SK-N-SH treated with all-trans-retinoic acid at 6 μM for 48 hours (cell line): ENCODE results near the gene OCA2.

Source experiments
- ATAC-seq: fragments of 200-7000 bp; cut with Tn5 transposase; 3 replicates; pipeline ENCODE4 v1.9.1; 2020; ENCODE audit warnings: mild to moderate bottlenecking, moderate library complexity
- ARNTL ChIP-seq: fragments of 450-650 bp; formaldehyde crosslinking; IDR thresholded peaks from 2 replicates; pipeline ENCODE4 v1.5.0; 2020; ENCODE audit warnings: low read depth, mild to moderate bottlenecking, moderate library complexity, borderline replicate concordance
- BACH2 ChIP-seq: fragments of 250-450 bp; sonication (Bioruptor Pico); IDR thresholded peaks from 2 replicates; pipeline ENCODE4 v1.9.0; 2021; ENCODE audit warnings: mild to moderate bottlenecking, borderline replicate concordance
- CSDC2 ChIP-seq: fragments of 250-450 bp; sonication (Bioruptor Pico); IDR thresholded peaks from 2 replicates; pipeline ENCODE4 v1.5.0; 2020; ENCODE audit warnings: mild to moderate bottlenecking, moderate library complexity
- ESRRG ChIP-seq: fragments of 250-450 bp; sonication (Bioruptor Pico); IDR thresholded peaks from 2 replicates; pipeline ENCODE4 v1.6.1; 2021; ENCODE audit warnings: mild to moderate bottlenecking
- ISL1 ChIP-seq: fragments of 250-450 bp; sonication (Bioruptor Pico); IDR thresholded peaks from 2 replicates; pipeline ENCODE4 v2.1.2; 2022; ENCODE audit warnings: mild to moderate bottlenecking, moderate library complexity
- OSR1 ChIP-seq: fragments of 250-450 bp; sonication (Bioruptor Pico); IDR thresholded peaks from 2 replicates; pipeline ENCODE4 v1.8.0; 2022; ENCODE audit warnings: moderate library complexity, mild to moderate bottlenecking, inconsistent platforms
- POU6F1 ChIP-seq: fragments of 250-450 bp; sonication (Bioruptor Pico); IDR thresholded peaks from 2 replicates; pipeline ENCODE4 v1.8.0; 2021; ENCODE audit warnings: low read depth, mild to moderate bottlenecking, moderate library complexity, borderline replicate concordance
- RARB ChIP-seq: fragments of 250-450 bp; sonication (Bioruptor Pico); IDR thresholded peaks from 2 replicates; pipeline ENCODE4 v1.8.0; 2021; ENCODE audit warnings: mild to moderate bottlenecking, moderate library complexity
- SNAI2 ChIP-seq: fragments of 250-450 bp; sonication (Bioruptor Pico); IDR thresholded peaks from 2 replicates; pipeline ENCODE4 v1.5.0; 2020; ENCODE audit warnings: mild to moderate bottlenecking, moderate library complexity
- TCF4 ChIP-seq: fragments of 250-450 bp; sonication (Bioruptor Pico); IDR thresholded peaks from 2 replicates; pipeline ENCODE4 v1.8.0; 2021; ENCODE audit warnings: mild to moderate bottlenecking, moderate library complexity, borderline replicate concordance
- TOX ChIP-seq: fragments of 250-450 bp; sonication (Bioruptor Pico); IDR thresholded peaks from 2 replicates; pipeline ENCODE4 v1.8.0; 2021; ENCODE audit warnings: mild to moderate bottlenecking, moderate library complexity, borderline replicate concordance
- ZC3H10 ChIP-seq: fragments of 250-450 bp; sonication (Bioruptor Pico); IDR thresholded peaks from 2 replicates; pipeline ENCODE4 v1.5.1; 2021; ENCODE audit warnings: mild to moderate bottlenecking, moderate library complexity
- ZFP3 ChIP-seq: fragments of 250-450 bp; sonication (Bioruptor Pico); IDR thresholded peaks from 2 replicates; pipeline ENCODE4 v1.5.0; 2020; ENCODE audit warnings: mild to moderate bottlenecking, moderate library complexity
- ZFP30 ChIP-seq: fragments of 450-650 bp; formaldehyde crosslinking; IDR thresholded peaks from 2 replicates; pipeline ENCODE4 v1.5.0; 2022; ENCODE audit warnings: mild to moderate bottlenecking, moderate library complexity
- ZNF565 ChIP-seq: fragments of 450-650 bp; formaldehyde crosslinking; conservative IDR thresholded peaks from 2 replicates; pipeline ENCODE4 v1.5.0; 2020; ENCODE audit warnings: low read depth, mild to moderate bottlenecking, moderate library complexity
- ZNF70 ChIP-seq: fragments of 450-650 bp; formaldehyde crosslinking; IDR thresholded peaks from 2 replicates; pipeline ENCODE4 v1.5.0; 2020; ENCODE audit warnings: mild to moderate bottlenecking, moderate library complexity
- ZNF8 ChIP-seq: fragments of 450-650 bp; formaldehyde crosslinking; IDR thresholded peaks from 2 replicates; pipeline ENCODE4 v1.5.0; 2020; ENCODE audit warnings: mild to moderate bottlenecking, moderate library complexity
- TF ChIP-seq, protein P1 (sequence below): fragments of 250-450 bp; sonication (Bioruptor Pico); IDR thresholded peaks from 2 replicates; pipeline ENCODE4 v1.5.0; 2020; ENCODE audit warnings: mild to moderate bottlenecking, moderate library complexity
- TF ChIP-seq, protein P2 (sequence below): fragments of 250-450 bp; sonication (Bioruptor Pico); IDR thresholded peaks from 2 replicates; pipeline ENCODE4 v1.8.0; 2020; ENCODE audit warnings: mild to moderate bottlenecking, moderate library complexity, borderline replicate concordance
- TF ChIP-seq, protein P3 (sequence below): fragments of 250-450 bp; sonication (Bioruptor Pico); IDR thresholded peaks from 2 replicates; pipeline ENCODE4 v1.5.1; 2020; ENCODE audit warnings: low read depth, mild to moderate bottlenecking, moderate library complexity

The OCA2 gene

DNA sequence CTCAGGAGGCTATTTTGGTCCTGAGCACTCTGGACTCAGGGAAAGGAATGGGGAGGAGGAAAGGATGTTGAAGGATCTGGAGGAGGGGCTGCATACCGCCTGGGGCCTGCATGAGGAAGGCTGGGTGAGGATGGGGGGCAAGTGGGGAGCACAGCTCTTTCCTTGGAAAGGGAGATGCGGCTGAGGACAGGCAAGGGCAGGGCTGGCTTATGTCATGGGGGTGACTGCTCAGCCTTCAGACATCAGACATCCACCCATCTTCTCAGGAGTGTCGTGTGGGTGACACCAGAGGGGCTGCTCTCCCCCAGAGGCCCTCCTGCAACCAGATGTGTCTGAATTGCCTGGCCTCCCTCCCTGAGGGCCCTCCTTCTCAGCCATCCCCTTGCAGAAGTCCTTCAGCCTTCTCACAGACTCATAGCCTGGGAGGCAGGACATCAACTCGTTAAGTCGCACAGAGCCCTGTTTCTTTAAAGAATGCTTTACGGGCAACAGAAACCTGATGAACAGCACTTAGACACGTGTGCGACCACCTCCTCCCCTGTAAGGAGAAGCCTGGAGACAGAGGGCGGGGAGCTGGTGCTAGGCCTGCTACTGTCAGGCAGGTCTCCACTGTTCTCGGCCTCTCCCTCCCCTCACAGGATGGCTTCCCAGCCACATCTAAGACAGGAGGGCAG lies 252.3 kb downstream of the OCA2 start:
- TF ChIP-seq ISL1 (no peak), ZNF565 (CRISPR knock-in tag) (no peak), RARB (CRISPR knock-in tag) (no peak), ZC3H10 (no peak), ZNF8 (CRISPR knock-in tag) (no peak), OSR1 (CRISPR knock-in tag) (no peak), BACH2 (CRISPR knock-in tag) (no peak), POU6F1 (CRISPR knock-in tag) (no peak), ZFP30 (CRISPR knock-in tag) (no peak), TCF4 (CRISPR knock-in tag) (no peak), ESRRG (CRISPR knock-in tag) (no peak), TOX (CRISPR knock-in tag) (no peak), CSDC2 (no peak), ZNF70 (CRISPR knock-in tag) (no peak), ZFP3 (CRISPR knock-in tag) (no peak), SNAI2 (CRISPR knock-in tag) (no peak)
- TF ChIP-seq, protein P1, sequence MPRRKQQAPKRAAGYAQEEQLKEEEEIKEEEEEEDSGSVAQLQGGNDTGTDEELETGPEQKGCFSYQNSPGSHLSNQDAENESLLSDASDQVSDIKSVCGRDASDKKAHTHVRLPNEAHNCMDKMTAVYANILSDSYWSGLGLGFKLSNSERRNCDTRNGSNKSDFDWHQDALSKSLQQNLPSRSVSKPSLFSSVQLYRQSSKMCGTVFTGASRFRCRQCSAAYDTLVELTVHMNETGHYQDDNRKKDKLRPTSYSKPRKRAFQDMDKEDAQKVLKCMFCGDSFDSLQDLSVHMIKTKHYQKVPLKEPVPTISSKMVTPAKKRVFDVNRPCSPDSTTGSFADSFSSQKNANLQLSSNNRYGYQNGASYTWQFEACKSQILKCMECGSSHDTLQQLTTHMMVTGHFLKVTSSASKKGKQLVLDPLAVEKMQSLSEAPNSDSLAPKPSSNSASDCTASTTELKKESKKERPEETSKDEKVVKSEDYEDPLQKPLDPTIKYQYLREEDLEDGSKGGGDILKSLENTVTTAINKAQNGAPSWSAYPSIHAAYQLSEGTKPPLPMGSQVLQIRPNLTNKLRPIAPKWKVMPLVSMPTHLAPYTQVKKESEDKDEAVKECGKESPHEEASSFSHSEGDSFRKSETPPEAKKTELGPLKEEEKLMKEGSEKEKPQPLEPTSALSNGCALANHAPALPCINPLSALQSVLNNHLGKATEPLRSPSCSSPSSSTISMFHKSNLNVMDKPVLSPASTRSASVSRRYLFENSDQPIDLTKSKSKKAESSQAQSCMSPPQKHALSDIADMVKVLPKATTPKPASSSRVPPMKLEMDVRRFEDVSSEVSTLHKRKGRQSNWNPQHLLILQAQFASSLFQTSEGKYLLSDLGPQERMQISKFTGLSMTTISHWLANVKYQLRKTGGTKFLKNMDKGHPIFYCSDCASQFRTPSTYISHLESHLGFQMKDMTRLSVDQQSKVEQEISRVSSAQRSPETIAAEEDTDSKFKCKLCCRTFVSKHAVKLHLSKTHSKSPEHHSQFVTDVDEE (CRISPR knock-in tag): no peak
- TF ChIP-seq, protein P2, sequence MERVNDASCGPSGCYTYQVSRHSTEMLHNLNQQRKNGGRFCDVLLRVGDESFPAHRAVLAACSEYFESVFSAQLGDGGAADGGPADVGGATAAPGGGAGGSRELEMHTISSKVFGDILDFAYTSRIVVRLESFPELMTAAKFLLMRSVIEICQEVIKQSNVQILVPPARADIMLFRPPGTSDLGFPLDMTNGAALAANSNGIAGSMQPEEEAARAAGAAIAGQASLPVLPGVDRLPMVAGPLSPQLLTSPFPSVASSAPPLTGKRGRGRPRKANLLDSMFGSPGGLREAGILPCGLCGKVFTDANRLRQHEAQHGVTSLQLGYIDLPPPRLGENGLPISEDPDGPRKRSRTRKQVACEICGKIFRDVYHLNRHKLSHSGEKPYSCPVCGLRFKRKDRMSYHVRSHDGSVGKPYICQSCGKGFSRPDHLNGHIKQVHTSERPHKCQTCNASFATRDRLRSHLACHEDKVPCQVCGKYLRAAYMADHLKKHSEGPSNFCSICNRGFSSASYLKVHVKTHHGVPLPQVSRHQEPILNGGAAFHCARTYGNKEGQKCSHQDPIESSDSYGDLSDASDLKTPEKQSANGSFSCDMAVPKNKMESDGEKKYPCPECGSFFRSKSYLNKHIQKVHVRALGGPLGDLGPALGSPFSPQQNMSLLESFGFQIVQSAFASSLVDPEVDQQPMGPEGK (CRISPR knock-in tag): no peak
- TF ChIP-seq, protein P3, sequence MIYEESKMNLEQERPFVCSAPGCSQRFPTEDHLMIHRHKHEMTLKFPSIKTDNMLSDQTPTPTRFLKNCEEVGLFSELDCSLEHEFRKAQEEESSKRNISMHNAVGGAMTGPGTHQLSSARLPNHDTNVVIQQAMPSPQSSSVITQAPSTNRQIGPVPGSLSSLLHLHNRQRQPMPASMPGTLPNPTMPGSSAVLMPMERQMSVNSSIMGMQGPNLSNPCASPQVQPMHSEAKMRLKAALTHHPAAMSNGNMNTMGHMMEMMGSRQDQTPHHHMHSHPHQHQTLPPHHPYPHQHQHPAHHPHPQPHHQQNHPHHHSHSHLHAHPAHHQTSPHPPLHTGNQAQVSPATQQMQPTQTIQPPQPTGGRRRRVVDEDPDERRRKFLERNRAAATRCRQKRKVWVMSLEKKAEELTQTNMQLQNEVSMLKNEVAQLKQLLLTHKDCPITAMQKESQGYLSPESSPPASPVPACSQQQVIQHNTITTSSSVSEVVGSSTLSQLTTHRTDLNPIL (CRISPR knock-in tag): no peak
- ATAC-seq: no peak

- no peak for ATAC-seq
- TF ChIP-seq ARNTL (CRISPR knock-in tag): no peak
- no peak for TF ChIP-seq ZNF8 (CRISPR knock-in tag)
- no peak for TF ChIP-seq CSDC2
- TF ChIP-seq, protein P2 (CRISPR knock-in tag): no peak
- TF ChIP-seq POU6F1 (CRISPR knock-in tag): no peak
These were observed 253.4 kb downstream of the OCA2 start for GRCh38 chr15:27845535-27846369.
